Progenitor cell of endocrine pancreas (in vitro differentiated cells): ENCODE measurements around the gene MX2. TPM values are rescaled to one million over a fixed set of nuclear protein-coding genes. Genes with fewer than 3 reads are reported as not detected.
A peak's percentile ranks its signal among the peaks of the same experiment; 100 is the strongest.

Experiments used
- DNase-seq: peaks from one replicate; pipeline ENCODE4 v3.0.0; 2021; ENCODE audit warnings: low spot score; ENCODE audit not compliant: unreplicated experiment
- H3K27ac Mint-ChIP-seq: 2 replicates; pipeline ENCODE4 v1.8.0; 2021; ENCODE audit warnings: mild to moderate bottlenecking, moderate library complexity, mixed read lengths
- H3K27me3 Mint-ChIP-seq: 2 replicates; pipeline ENCODE4 v1.8.0; 2021; ENCODE audit warnings: mixed read lengths
- H3K36me3 Mint-ChIP-seq: 2 replicates; pipeline ENCODE4 v1.8.0; 2022; ENCODE audit warnings: mixed read lengths; ENCODE audit not compliant: insufficient read depth
- H3K4me1 Mint-ChIP-seq: 2 replicates; pipeline ENCODE4 v1.8.0; 2021; ENCODE audit warnings: low read depth, mixed read lengths
- H3K4me3 Mint-ChIP-seq: 2 replicates; pipeline ENCODE4 v1.8.0; 2021; ENCODE audit warnings: low read depth, mild to moderate bottlenecking, moderate library complexity, mixed read lengths
- H3K9me3 Mint-ChIP-seq: 2 replicates; pipeline ENCODE4 v1.8.0; 2021; ENCODE audit warnings: low read depth, mixed read lengths
- total RNA-seq: library from RNA; stranded (reverse); gene quantifications from 2 replicates; pipeline ENCODE4 v1.2.1, GENCODE V29; 2021
- TF ChIP-seq, protein P1 (sequence below): fragments of 200-600 bp; sonication (generic); IDR thresholded peaks from one replicate; pipeline ENCODE4 v1.5.0; 2021; ENCODE audit warnings: antibody characterized with exemption, mild to moderate bottlenecking; ENCODE audit not compliant: unreplicated experiment

The MX2 gene
- total RNA-seq, 1 donor from 2014 or later = 0.86 TPM

DNA sequence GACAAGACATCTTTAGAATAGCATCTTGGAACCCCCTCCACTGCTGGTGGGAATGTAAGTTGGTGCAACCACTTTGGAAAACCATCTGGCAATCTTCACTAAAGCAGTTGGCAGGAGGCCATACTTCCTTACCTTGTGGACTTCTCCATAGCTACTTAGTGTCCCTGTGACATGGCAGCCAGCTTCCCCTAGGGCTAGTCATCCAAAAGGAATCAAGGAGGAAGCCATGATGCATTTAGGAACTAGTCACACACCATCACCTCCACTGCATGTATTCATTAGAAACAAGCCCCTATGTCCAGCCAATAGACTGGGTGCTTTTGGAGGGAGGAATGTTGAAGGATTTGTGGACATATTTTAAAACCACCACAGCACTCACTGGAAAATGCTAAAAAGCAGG is 19.9 kb downstream of the MX2 start:
- Mint-ChIP-seq H3K4me3 (no peak overlapping the region), H3K4me1 (no peaks in the 10 kb centered on the region), H3K9me3 (no peaks in the 10 kb centered on the region), H3K27ac (no peak overlapping the region), H3K27me3 (peaks cover 12% of the 10 kb centered on the region), H3K36me3 (no peaks in the 10 kb centered on the region)
- TF ChIP-seq, protein P1, sequence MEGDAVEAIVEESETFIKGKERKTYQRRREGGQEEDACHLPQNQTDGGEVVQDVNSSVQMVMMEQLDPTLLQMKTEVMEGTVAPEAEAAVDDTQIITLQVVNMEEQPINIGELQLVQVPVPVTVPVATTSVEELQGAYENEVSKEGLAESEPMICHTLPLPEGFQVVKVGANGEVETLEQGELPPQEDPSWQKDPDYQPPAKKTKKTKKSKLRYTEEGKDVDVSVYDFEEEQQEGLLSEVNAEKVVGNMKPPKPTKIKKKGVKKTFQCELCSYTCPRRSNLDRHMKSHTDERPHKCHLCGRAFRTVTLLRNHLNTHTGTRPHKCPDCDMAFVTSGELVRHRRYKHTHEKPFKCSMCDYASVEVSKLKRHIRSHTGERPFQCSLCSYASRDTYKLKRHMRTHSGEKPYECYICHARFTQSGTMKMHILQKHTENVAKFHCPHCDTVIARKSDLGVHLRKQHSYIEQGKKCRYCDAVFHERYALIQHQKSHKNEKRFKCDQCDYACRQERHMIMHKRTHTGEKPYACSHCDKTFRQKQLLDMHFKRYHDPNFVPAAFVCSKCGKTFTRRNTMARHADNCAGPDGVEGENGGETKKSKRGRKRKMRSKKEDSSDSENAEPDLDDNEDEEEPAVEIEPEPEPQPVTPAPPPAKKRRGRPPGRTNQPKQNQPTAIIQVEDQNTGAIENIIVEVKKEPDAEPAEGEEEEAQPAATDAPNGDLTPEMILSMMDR = no peak
- no peak for DNase-seq

DNA sequence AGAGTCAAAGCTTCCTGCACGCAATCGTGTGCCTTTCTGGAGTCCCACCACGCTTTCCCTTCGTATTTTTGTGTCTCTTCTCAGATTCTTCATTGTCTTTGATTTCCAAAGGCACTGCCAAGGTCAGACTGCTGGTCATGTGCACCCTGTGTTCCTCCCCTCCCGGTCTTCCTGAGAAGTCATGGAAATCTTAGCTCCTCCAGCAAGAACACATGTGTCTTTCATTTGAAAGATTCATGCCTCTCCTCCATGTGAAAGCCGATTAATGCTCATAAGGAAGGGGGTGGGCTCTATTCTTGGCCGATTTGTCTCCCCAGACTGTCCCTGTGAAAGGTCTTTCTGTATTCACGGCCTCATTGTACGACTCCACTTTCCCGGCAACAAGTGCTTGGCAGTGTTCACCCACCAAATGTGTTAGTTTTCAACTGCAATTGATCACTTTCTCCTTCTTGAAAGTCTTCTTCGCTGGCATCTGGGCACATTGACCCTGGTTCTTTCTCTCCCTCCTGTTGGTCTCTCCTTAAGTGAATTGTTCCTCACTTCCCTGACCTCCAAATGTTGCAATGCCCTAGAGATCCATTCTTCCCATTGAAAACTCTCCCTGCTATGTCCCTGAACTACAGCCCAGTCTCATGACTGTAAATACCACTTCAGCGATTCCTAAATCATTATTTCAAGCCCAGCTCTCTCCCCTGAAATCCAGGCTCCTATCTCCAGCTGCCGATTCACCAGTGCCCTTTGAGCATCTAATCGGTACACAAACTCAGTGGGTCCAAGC is 25.4 kb downstream of the MX2 start:
- H3K4me3 Mint-ChIP-seq = no peak overlapping the region
- no peak for DNase-seq
- TF ChIP-seq, protein P1 = no peak

DNA sequence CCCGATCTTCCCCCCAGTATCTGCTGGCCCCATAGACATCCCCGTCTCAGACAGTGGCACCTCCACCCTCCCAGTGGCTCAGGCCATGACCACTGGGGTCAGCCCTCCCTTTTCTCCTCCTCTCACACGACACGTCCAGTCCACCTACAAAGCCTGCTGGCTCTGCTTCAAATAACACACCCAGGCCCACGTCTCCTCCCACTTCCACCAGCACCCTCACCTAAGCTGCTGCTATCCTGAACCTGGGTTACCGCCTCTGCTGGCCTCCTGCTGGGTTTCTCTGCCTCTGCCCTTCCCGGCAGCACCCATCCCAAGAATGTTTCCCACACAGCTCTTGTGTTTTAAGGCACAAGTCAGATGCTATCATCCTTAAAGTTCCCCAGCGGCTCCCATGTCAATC is 26.0 kb downstream of the MX2 start:
- Mint-ChIP-seq H3K4me3 (no peak overlapping the region), H3K27ac (no peak overlapping the region), H3K27me3 (peaks cover 17% of the 10 kb centered on the region), H3K9me3 (no peaks in the 10 kb centered on the region), H3K36me3 (no peaks in the 10 kb centered on the region), H3K4me1 (no peaks in the 10 kb centered on the region)
- TF ChIP-seq, protein P1 = no peak
- DNase-seq = no peak

More for the DNA sequence above, 25.4 kb downstream of the MX2 start:
- no peak overlapping the region for H3K27ac Mint-ChIP-seq
- no peaks in the 10 kb centered on the region for H3K9me3 Mint-ChIP-seq
- no peaks in the 10 kb centered on the region for H3K4me1 Mint-ChIP-seq
- peaks cover 17% of the 10 kb centered on the region for H3K27me3 Mint-ChIP-seq
- no peaks in the 10 kb centered on the region for H3K36me3 Mint-ChIP-seq

DNA sequence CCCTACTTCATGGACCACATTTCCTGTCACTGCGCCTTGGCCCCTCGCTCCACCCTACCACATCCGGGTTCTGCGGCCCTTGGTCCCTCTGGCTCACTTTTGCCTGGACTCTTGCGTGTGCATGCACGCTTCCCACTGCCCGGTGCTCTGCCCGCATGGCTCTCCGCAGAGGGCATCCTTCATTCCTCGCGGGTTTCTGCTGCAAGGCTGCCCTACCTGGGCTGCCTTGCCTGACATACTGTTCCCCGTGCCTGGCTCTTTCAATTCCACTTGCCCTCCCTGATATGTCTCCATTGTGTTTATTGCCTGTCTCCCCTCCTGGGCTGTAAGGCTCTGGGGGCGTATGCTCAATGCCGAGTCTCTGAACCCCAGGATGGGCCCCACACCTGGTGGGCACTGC is 26.4 kb downstream of the MX2 start:
- no peak for DNase-seq
- peaks cover 18% of the 10 kb centered on the region for H3K27me3 Mint-ChIP-seq
- H3K4me1 Mint-ChIP-seq = no peaks in the 10 kb centered on the region
- H3K9me3 Mint-ChIP-seq = no peaks in the 10 kb centered on the region
- H3K4me3 Mint-ChIP-seq = no peak overlapping the region
- H3K27ac Mint-ChIP-seq = peak overlapping the region; percentile 79
- TF ChIP-seq, protein P1 = no peak
- no peaks in the 10 kb centered on the region for H3K36me3 Mint-ChIP-seq

DNA sequence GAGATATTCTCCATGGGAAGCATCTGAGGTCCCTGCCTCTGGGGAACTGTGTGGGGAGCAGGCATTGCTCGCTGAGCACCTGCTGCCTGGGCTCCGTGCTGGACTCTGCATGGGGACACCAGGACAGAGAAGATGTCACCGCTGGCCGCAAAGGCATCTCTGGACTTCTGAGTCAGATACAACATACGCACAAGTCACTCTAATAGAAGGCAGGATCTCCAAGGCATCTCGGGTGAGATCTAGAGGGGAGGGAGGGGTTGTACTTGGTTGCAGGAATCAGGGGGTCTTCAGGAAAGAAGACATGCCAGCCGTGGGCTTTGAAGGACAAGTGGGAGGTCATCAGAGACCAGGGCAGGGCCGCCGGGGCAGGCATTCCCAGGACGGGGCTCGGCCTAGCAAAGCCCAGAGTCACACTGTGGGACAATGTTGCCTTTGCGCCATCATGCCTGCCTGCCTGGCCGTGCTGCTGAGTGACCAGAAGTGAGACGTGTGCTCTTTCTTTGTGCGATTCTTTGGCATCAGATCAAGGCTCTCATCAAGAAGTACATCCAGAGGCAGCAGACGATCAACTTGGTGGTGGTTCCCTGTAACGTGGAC is 28.3 kb downstream of the MX2 start:
- H3K27me3 Mint-ChIP-seq = peaks cover 32% of the 10 kb centered on the region
- H3K36me3 Mint-ChIP-seq = no peaks in the 10 kb centered on the region

More for the DNA sequence above, 28.3 kb downstream of the MX2 start:
- H3K9me3 Mint-ChIP-seq = no peaks in the 10 kb centered on the region
- DNase-seq = no peak
- TF ChIP-seq, protein P1 = no peak
- no peak overlapping the region for H3K4me3 Mint-ChIP-seq
- no peak overlapping the region for H3K27ac Mint-ChIP-seq
- no peaks in the 10 kb centered on the region for H3K4me1 Mint-ChIP-seq
